K562 (cell line): Measurements from ENCODE around the gene MAB21L2. TPM values are rescaled to one million over a fixed set of nuclear protein-coding genes. Genes with fewer than 3 reads are reported as not detected.

Source experiments
- ATAC-seq: fragments of 200-7000 bp; cut with Tn5 transposase; 3 replicates; pipeline ENCODE4 v1.9.1; 2020; ENCODE audit warnings: moderate library complexity
- BruUV-seq: library from RNA; stranded (reverse); fragments of 400-500 nt; replicated peaks from 2 replicates; lab custom pipeline; 2021; lab: Mats Ljungman, UMichigan
- CTCF ChIA-PET: fragments of 300-600 bp; formaldehyde crosslinking; extraction: SDS; loops from one replicate; lab custom pipeline; 2021; ENCODE audit warnings: low intra/inter-chr PET ratio; lab: Yijun Ruan, JAX
- POLR2A ChIA-PET: fragments of 300-600, 350-650 bp; sonication (Branson Sonifier 250); formaldehyde crosslinking; extraction: SDS; loops from one replicate; lab custom pipeline; 2021; ENCODE audit warnings: antibody characterized with exemption, inconsistent platforms; lab: Yijun Ruan, JAX
- DNase-seq, 4 experiments: peaks; one replicate each; pipeline versions ENCODE4 v3.0.0 to v3.0.0-alpha.2; 2011 to 2018; ENCODE audit warnings: low spot score in 3 of 4, mixed read lengths in 3 of 4; ENCODE audit errors: extremely low read depth in 1 of 4
- FAIRE-seq: peaks from 2 replicates; lab custom pipeline; 2011; peaks lifted over from hg19 to GRCh38; lab: Jason Lieb, UNC
- H2AFZ ChIP-seq: 2 replicates; pipeline ENCODE4 v1.6.0; 2011; ENCODE audit warnings: low read depth, low read length, control low read depth, inconsistent platforms
- H3K27ac ChIP-seq: fragments of 200-600 bp; 3 replicates; pipeline ENCODE4 v1.8.0; 2011; ENCODE audit warnings: low read depth, mild to moderate bottlenecking, control low read depth, inconsistent platforms, low read length, moderate library complexity, mixed read lengths; ENCODE audit errors: extremely low read depth
- H3K27me3 ChIP-seq, 2 experiments: fragments of 300-600 bp in 1 of 2; 2 replicates in 1 of 2; 3 replicates in 1 of 2; pipeline versions ENCODE4 v1.6.0 to v1.8.0; 2011; ENCODE audit warnings: inconsistent platforms in 2 of 2, low read length in 2 of 2, mild to moderate bottlenecking in 1 of 2, mixed read lengths in 1 of 2, moderate library complexity in 1 of 2; ENCODE audit not compliant: control insufficient read depth in 2 of 2, insufficient read depth in 2 of 2
- H3K36me3 ChIP-seq: fragments of 300-600 bp; 3 replicates; pipeline ENCODE4 v1.8.0; 2011; ENCODE audit warnings: mild to moderate bottlenecking, low read length, inconsistent platforms; ENCODE audit not compliant: control insufficient read depth, insufficient read depth
- H3K4me1 ChIP-seq, 2 experiments: fragments of 200-600 bp in 1 of 2; replicated peaks in 1 of 2; 2 replicates in 1 of 2; 3 replicates in 1 of 2; pipeline versions ENCODE4 v1.5.1 to v1.8.0; 2011; ENCODE audit warnings: inconsistent platforms in 2 of 2, low read length in 2 of 2, mild to moderate bottlenecking in 1 of 2, mixed read lengths in 1 of 2, moderate library complexity in 1 of 2; ENCODE audit not compliant: control insufficient read depth in 2 of 2, insufficient read depth in 2 of 2
- H3K4me2 ChIP-seq: 2 replicates; pipeline ENCODE4 v1.6.1; 2011; ENCODE audit warnings: low read length, control low read depth, inconsistent platforms, mixed read lengths; ENCODE audit not compliant: insufficient read depth
- H3K4me3 ChIP-seq: fragments of 200-600 bp; sonication (generic), shearing (Covaris generic); 2 replicates; pipeline ENCODE4 v1.5.1; 2016; ENCODE audit warnings: control low read depth, inconsistent platforms
- H3K79me2 ChIP-seq: fragments of 200-600 bp; 3 replicates; pipeline ENCODE4 v1.8.0; 2011; ENCODE audit warnings: low read length, inconsistent platforms; ENCODE audit not compliant: control insufficient read depth, insufficient read depth
- H3K9ac ChIP-seq, 2 experiments: 2 replicates each; pipeline versions ENCODE4 v1.6.0 to v1.6.1; 2011; ENCODE audit warnings: low read depth in 2 of 2, low read length in 2 of 2, control low read depth in 1 of 2, inconsistent platforms in 1 of 2, mild to moderate bottlenecking in 1 of 2, mixed read lengths in 1 of 2; ENCODE audit not compliant: insufficient read depth in 1 of 2
- H3K9me1 ChIP-seq: one replicate; pipeline ENCODE4 v1.6.0; 2011; ENCODE audit warnings: inconsistent platforms, mild to moderate bottlenecking, low read length, moderate library complexity; ENCODE audit not compliant: control insufficient read depth, insufficient read depth
- H3K9me3 ChIP-seq: replicated peaks from 2 replicates; pipeline ENCODE4 v1.5.1; 2011; ENCODE audit warnings: low read depth, low read length, inconsistent platforms; ENCODE audit not compliant: control insufficient read depth, insufficient read depth
- H4K20me1 ChIP-seq: replicated peaks from 2 replicates; pipeline ENCODE4 v1.6.1; 2011; ENCODE audit warnings: low read length, inconsistent platforms, mixed read lengths; ENCODE audit not compliant: control insufficient read depth, insufficient read depth
- CBX3 ChIP-seq, 2 experiments: IDR thresholded peaks; 1 replicate in 1 of 2; 2 replicates in 1 of 2; pipeline ENCODE4 v1.6.1; 2012; ENCODE audit warnings: inconsistent platforms in 2 of 2, low read length in 2 of 2, borderline replicate concordance in 1 of 2, control low read depth in 1 of 2
- CHAMP1 ChIP-seq: fragments of 450-650 bp; IDR thresholded peaks from 2 replicates; pipeline ENCODE4 v1.6.1; 2016; ENCODE audit warnings: mild to moderate bottlenecking
- CTCF ChIP-seq, 3 experiments: IDR thresholded peaks in 2 of 3; conservative IDR thresholded peaks in 1 of 3; 2 replicates each; pipeline ENCODE4 v1.5.1; 2011 to 2012; ENCODE audit warnings: low read length in 3 of 3, mild to moderate bottlenecking in 3 of 3, control low read depth in 2 of 3, improper control_type of control experiment in 1 of 3, inconsistent platforms in 1 of 3, low read depth in 1 of 3, mixed read lengths in 1 of 3, moderate library complexity in 1 of 3; ENCODE audit not compliant: insufficient read depth in 2 of 3
- ERF ChIP-seq: fragments of 450-650 bp; formaldehyde crosslinking; IDR thresholded peaks from 2 replicates; pipeline ENCODE4 v1.4.0; 2020; ENCODE audit warnings: mild to moderate bottlenecking, mixed read lengths
- HINFP ChIP-seq: fragments of 450-650 bp; conservative IDR thresholded peaks from 2 replicates; pipeline ENCODE4 v1.6.1; 2016; ENCODE audit warnings: missing genetic modification characterization, low read depth, mild to moderate bottlenecking, control low read depth, missing compliant biosample characterization
- MYC ChIP-seq, 2 experiments: fragments of 250-450 bp in 1 of 2; sonication (Bioruptor Pico) in 1 of 2; IDR thresholded peaks; 2 replicates each; pipeline versions ENCODE4 v1.5.1 to v1.6.1; 2012 to 2021; ENCODE audit warnings: low read depth in 2 of 2, borderline replicate concordance in 1 of 2, improper control_type of control experiment in 1 of 2, low read length in 1 of 2, mild to moderate bottlenecking in 1 of 2, moderate library complexity in 1 of 2
- NR2C2 ChIP-seq, 2 experiments: fragments of 200-800 bp in 1 of 2; sonication (Bioruptor generic) in 1 of 2; sonication (generic) in 1 of 2; formaldehyde crosslinking in 1 of 2; IDR thresholded peaks; 2 replicates each; pipeline versions ENCODE4 v1.6.1 to v1.8.0; 2016 to 2022; ENCODE audit warnings: mild to moderate bottlenecking in 1 of 2, missing compliant biosample characterization in 1 of 2, missing genetic modification characterization in 1 of 2, missing genetic modification reagents in 1 of 2
- NUFIP1 ChIP-seq: fragments of 450-650 bp; IDR thresholded peaks from 2 replicates; pipeline ENCODE4 v1.6.1; 2018; ENCODE audit not compliant: partially characterized antibody
- POLR2G ChIP-seq: fragments of 200-400 bp; formaldehyde crosslinking; IDR thresholded peaks from 2 replicates; pipeline ENCODE4 v1.6.1; 2017; ENCODE audit warnings: low read depth, mild to moderate bottlenecking, antibody characterized with exemption, low read length, moderate library complexity
- RBM22 ChIP-seq: fragments of 200-400 bp; formaldehyde crosslinking; IDR thresholded peaks from 2 replicates; pipeline ENCODE4 v1.6.1; 2018; ENCODE audit warnings: low read length, low read depth; ENCODE audit not compliant: poor library complexity, severe bottlenecking
- ZNF583 ChIP-seq: fragments of 250-450 bp; sonication (Bioruptor Pico); IDR thresholded peaks from 2 replicates; pipeline ENCODE4 v1.4.0; 2020
- ZSCAN29 ChIP-seq: fragments of 450-650 bp; IDR thresholded peaks from 2 replicates; pipeline ENCODE4 v1.6.1; 2017
- WGBS: fragments of 100-300 bp; shearing (Covaris generic); methylation state at CpG from one replicate; pipeline ENCODE4 v1.1.6; 2016; ENCODE audit warnings: low coverage, mixed read lengths; ENCODE audit not compliant: insufficient coverage; ENCODE audit errors: missing lambda C conversion rate; 5-methylcytosine and 5-hydroxymethylcytosine counted together
- in situ Hi-C: fragments of 300-500 bp; cut with MboI; formaldehyde crosslinking; loops from 4 replicates; pipeline ENCODE4 v1.15.0; 2018; ENCODE audit warnings: inconsistent platforms, mixed read lengths
- intact Hi-C: fragments of 100-400 bp; cut with micrococcal nuclease; formaldehyde crosslinking; loops from 2 replicates; pipeline ENCODE4 v1.14.2; 2022
- polyA plus RNA-seq, 8 experiments: library from polyadenylated mRNA; depleted of rRNA in 4 of 8; stranded (reverse) in 5 of 8; unstranded in 3 of 8; fragments of >200 nt; fragmentation: Nextera tagmentation in 2 of 8; fragmentation: Illumina TruSeq in 1 of 8; extraction: Ambion mirVana in 2 of 8; extraction: Trizol in 1 of 8; gene quantifications; 2 replicates each; pipeline versions ENCODE4 v1.2.1 to v1.2.3, GENCODE V29; 2011 to 2014; ENCODE audit warnings: inconsistent platforms in 1 of 8, missing spikeins in 1 of 8
- total RNA-seq, 7 experiments: library from RNA; depleted of rRNA in 6 of 7; stranded (reverse); fragments of >200 nt in 6 of 7; fragmentation: Illumina TruSeq in 2 of 7; extraction: Trizol in 2 of 7; gene quantifications; 2 replicates each; pipeline versions ENCODE4 v1.2.1 to v1.2.3, GENCODE V29; 2011 to 2021; ENCODE audit warnings: low replicate concordance in 1 of 7

MAB21L2 gene
- total and polyA plus RNA-seq, 9 of the 15 experiments (the other 6 are each of a cell fraction or from before 2014, with no cell fraction given) = not detected

- peaks cover 62% of the 10 kb centered on the region for H3K36me3 ChIP-seq
- no peak for ATAC-seq
- WGBS = 98% methylated on average over 34 of the region's 66 CpGs
- no peaks in the 10 kb centered on the region for H4K20me1 ChIP-seq
- H3K4me1 ChIP-seq = peaks cover 0 to 5% of the 10 kb centered on the region in 2 experiments; a peak in 1 of 5 replicates
- peaks cover 19% of the 10 kb centered on the region for H3K9me3 ChIP-seq
- no peak overlapping the region for H3K27ac ChIP-seq
- ChIA-PET POLR2A (no interaction called here), CTCF (no interaction called here)
- H3K9ac ChIP-seq = no peak overlapping the region
- H3K4me3 ChIP-seq = no peak overlapping the region
- intact Hi-C loops = no loop called here
- no TSS peak for BruUV-seq
- H3K9me1 ChIP-seq = no peaks in the 10 kb centered on the region
- no peaks in the 10 kb centered on the region for H3K79me2 ChIP-seq
- no peak for FAIRE-seq
- no peak overlapping the region for H3K4me2 ChIP-seq
- DNase-seq = no peak
- no peak overlapping the region for H2AFZ ChIP-seq
- no peaks in the 10 kb centered on the region for H3K27me3 ChIP-seq
- in situ Hi-C loops = no loop called here
- no peak for TF ChIP-seq CTCF (IDR thresholded peaks at IDR 0.05 in 2 of 3, conservative IDR thresholded peaks at IDR 0.05 in 1 of 3; ENCODE audit: insufficient read depth in 2 of 3, low read depth in 1 of 3, low read length in 3 of 3)
- TF ChIP-seq RBM22 = peak; percentile 73
- no peak for TF ChIP-seq HINFP
- no peak for TF ChIP-seq MYC (IDR thresholded peaks at IDR 0.05; ENCODE audit: low read depth, low read length)
- no peak for TF ChIP-seq MYC (CRISPR knock-in tag; IDR thresholded peaks at IDR 0.05; ENCODE audit: borderline replicate concordance, low read depth)
- TF ChIP-seq NUFIP1 = no peak
- no peak for TF ChIP-seq NR2C2 (CRISPR knock-in tag; IDR thresholded peaks at IDR 0.05)
- TF ChIP-seq NR2C2 (tag; IDR thresholded peaks at IDR 0.05) = no peak
- 0 out of 2 replicates have a peak, but pooled peaks have one; percentile 6 for TF ChIP-seq CHAMP1
- peak; percentile 30; the same call in 1 of the 2 replicates for TF ChIP-seq POLR2G
- TF ChIP-seq CBX3 (IDR thresholded peaks at IDR 0.05; ENCODE audit: borderline replicate concordance in 1 of 2, low read length in 2 of 2) = 0 out of 3 replicates have a peak, but pooled peaks of 1 of the 2 experiments have one; percentile 51
- no peak for TF ChIP-seq ZNF583 (CRISPR knock-in tag)
- TF ChIP-seq ZSCAN29 = no peak
- TF ChIP-seq ERF (CRISPR knock-in tag) = no peak
Observed at GRCh38 chr4:150583287-150584110, 1.5 kb downstream of the MAB21L2 start.
